HepG2 (cell line): ENCODE data around the gene KIF3C. TPM values are rescaled to one million over a fixed set of nuclear protein-coding genes. Genes with fewer than 3 reads are reported as not detected.

Source experiments
- ATAC-seq: fragments of 200-7000 bp; cut with Tn5 transposase; 3 replicates; pipeline ENCODE4 v1.9.1; 2020; ENCODE audit warnings: mild to moderate bottlenecking, moderate library complexity
- BruUV-seq: library from RNA; stranded (reverse); fragments of 400-500 nt; replicated peaks from 2 replicates; lab custom pipeline; 2021; lab: Mats Ljungman, UMichigan
- CTCF ChIA-PET: fragments of 300-600 bp; formaldehyde crosslinking; extraction: SDS; loops from one replicate; lab custom pipeline; 2021; ENCODE audit warnings: low total read pairs, inconsistent platforms, low intra/inter-chr PET ratio; lab: Yijun Ruan, JAX
- POLR2A ChIA-PET: fragments of 350-600 bp; sonication (Branson Sonifier 250); formaldehyde crosslinking; loops from one replicate; lab custom pipeline; 2020; ENCODE audit warnings: antibody characterized with exemption, inconsistent platforms; lab: Yijun Ruan, JAX
- DNase-seq: peaks from one replicate; pipeline ENCODE4 v3.0.0-alpha.2; 2015; ENCODE audit warnings: low spot score
- FAIRE-seq: peaks from 3 replicates; lab custom pipeline; 2011; peaks lifted over from hg19 to GRCh38; lab: Jason Lieb, UNC
- H2AFZ ChIP-seq: one replicate; pipeline ENCODE4 v1.6.1; 2011; ENCODE audit warnings: low read length, inconsistent platforms
- H3K27ac ChIP-seq: fragments of 300-600 bp; 3 replicates; pipeline ENCODE4 v1.8.0; 2011; ENCODE audit warnings: mixed run types, mild to moderate bottlenecking, mixed read lengths, low read length, inconsistent platforms; ENCODE audit not compliant: insufficient read depth; ENCODE audit errors: extremely low read length
- H3K27me3 ChIP-seq, 2 experiments: fragments of 200-600 bp in 1 of 2; 2 replicates in 1 of 2; 3 replicates in 1 of 2; pipeline versions ENCODE4 v1.6.0 to v1.8.0; 2011; ENCODE audit warnings: low read length in 2 of 2, mild to moderate bottlenecking in 2 of 2, moderate library complexity in 2 of 2, inconsistent platforms in 1 of 2; ENCODE audit not compliant: insufficient read depth in 2 of 2, control insufficient read depth in 1 of 2
- H3K36me3 ChIP-seq, 2 experiments: fragments of 200-600 bp in 1 of 2; replicated peaks in 1 of 2; 2 replicates in 1 of 2; 3 replicates in 1 of 2; pipeline versions ENCODE4 v1.5.1 to v1.8.0; 2011; ENCODE audit warnings: low read length in 2 of 2, inconsistent platforms in 1 of 2; ENCODE audit not compliant: insufficient read depth in 2 of 2, control insufficient read depth in 1 of 2
- H3K4me1 ChIP-seq: 2 replicates; pipeline ENCODE4 v1.5.1; 2012; ENCODE audit warnings: low read length, inconsistent platforms; ENCODE audit not compliant: insufficient read depth
- H3K4me2 ChIP-seq: 2 replicates; pipeline ENCODE4 v1.6.0; 2011; ENCODE audit warnings: low read depth, low read length, inconsistent platforms
- H3K4me3 ChIP-seq, 3 experiments: fragments of 200-600 bp in 1 of 3; sonication (generic), shearing (Covaris generic) in 1 of 3; replicated peaks in 1 of 3; 2 replicates each; pipeline ENCODE4 v1.5.1; 2011 to 2016; ENCODE audit warnings: low read length in 3 of 3, inconsistent platforms in 2 of 3, low read depth in 2 of 3, mild to moderate bottlenecking in 2 of 3, control low read depth in 1 of 3, mixed read lengths in 1 of 3; ENCODE audit not compliant: insufficient read depth in 1 of 3
- H3K79me2 ChIP-seq: one replicate; pipeline ENCODE4 v1.6.1; 2011; ENCODE audit warnings: low read length, inconsistent platforms; ENCODE audit not compliant: insufficient read depth
- H3K9ac ChIP-seq: 2 replicates; pipeline ENCODE4 v1.6.0; 2011; ENCODE audit warnings: mild to moderate bottlenecking, low read depth, low read length, inconsistent platforms; ENCODE audit not compliant: insufficient read depth
- H3K9me3 ChIP-seq: 2 replicates; pipeline ENCODE4 v1.5.1; 2012; ENCODE audit warnings: mild to moderate bottlenecking, low read length
- H4K20me1 ChIP-seq: 2 replicates; pipeline ENCODE4 v1.6.0; 2011; ENCODE audit warnings: inconsistent platforms, mild to moderate bottlenecking, low read length, moderate library complexity; ENCODE audit not compliant: insufficient read depth
- ASH2L ChIP-seq: fragments of 300-600, 200-600 bp; sonication (generic); IDR thresholded peaks from 2 replicates; pipeline ENCODE4 v1.7.0; 2017; ENCODE audit warnings: low read depth, mild to moderate bottlenecking, moderate library complexity, mixed read lengths, low read length; ENCODE audit not compliant: insufficient read length
- ATAD3A ChIP-seq: sonication (generic); formaldehyde crosslinking; IDR thresholded peaks from 2 replicates; pipeline ENCODE4 v1.4.0; 2020; ENCODE audit warnings: missing genetic modification reagents
- ATM ChIP-seq: fragments of 450-650 bp; IDR thresholded peaks from 2 replicates; pipeline ENCODE4 v1.7.1; 2017; ENCODE audit warnings: mild to moderate bottlenecking, borderline replicate concordance
- BRD4 ChIP-seq: sonication (generic); formaldehyde crosslinking; IDR thresholded peaks from 2 replicates; pipeline ENCODE4 v1.4.0; 2020; ENCODE audit warnings: missing genetic modification reagents
- IRF2 ChIP-seq: IDR thresholded peaks from 2 replicates; pipeline ENCODE4 v1.6.1; 2018; ENCODE audit warnings: missing genetic modification reagents, missing compliant biosample characterization
- NR2C2 ChIP-seq: sonication (generic); formaldehyde crosslinking; IDR thresholded peaks from 2 replicates; pipeline ENCODE4 v1.4.0; 2020; ENCODE audit warnings: missing genetic modification reagents, mild to moderate bottlenecking, moderate library complexity, borderline replicate concordance
- PAWR ChIP-seq: sonication (generic); formaldehyde crosslinking; IDR thresholded peaks from 2 replicates; pipeline ENCODE4 v1.4.0; 2020; ENCODE audit warnings: missing genetic modification reagents, mild to moderate bottlenecking, borderline replicate concordance
- RFX5 ChIP-seq: IDR thresholded peaks from 2 replicates; pipeline ENCODE4 v1.6.1; 2011; ENCODE audit warnings: low read depth, low read length, improper control_type of control experiment
- SPEN ChIP-seq: sonication (generic); formaldehyde crosslinking; IDR thresholded peaks from 2 replicates; pipeline ENCODE4 v1.5.1; 2020; ENCODE audit warnings: low read depth, mild to moderate bottlenecking, missing genetic modification reagents
- SRSF4 ChIP-seq: fragments of 200-400 bp; formaldehyde crosslinking; IDR thresholded peaks from one replicate; pipeline ENCODE4 v1.6.1; 2018; ENCODE audit warnings: mild to moderate bottlenecking, low read depth, low read length, moderate library complexity; ENCODE audit not compliant: poor library complexity, severe bottlenecking
- ZNF496 ChIP-seq: sonication (generic); formaldehyde crosslinking; IDR thresholded peaks from 2 replicates; pipeline ENCODE4 v1.8.1; 2023; ENCODE audit warnings: mild to moderate bottlenecking, moderate library complexity, missing genetic modification reagents; ENCODE audit not compliant: insufficient replicate concordance
- ZSCAN25 ChIP-seq: sonication (generic); formaldehyde crosslinking; IDR thresholded peaks from 2 replicates; pipeline ENCODE4 v1.8.0; 2022; ENCODE audit warnings: mild to moderate bottlenecking, missing genetic modification reagents
- WGBS: methylation state at CpG from one replicate; pipeline ENCODE4 v1.1.6; 2017; ENCODE audit warnings: low lambda C conversion rate; 5-methylcytosine and 5-hydroxymethylcytosine counted together
- in situ Hi-C: cut with HindIII; loops from 2 replicates; pipeline ENCODE4 v1.10.0; 2017; ENCODE audit warnings: low pct_unique_long_range_greater_than_20kb; ENCODE audit not compliant: extremely low pct_ligation_motif_present
- intact Hi-C: fragments of 100-400 bp; cut with micrococcal nuclease; formaldehyde crosslinking; loops from one replicate; pipeline ENCODE4 v1.10.0; 2022; ENCODE audit not compliant: unreplicated experiment
- polyA plus RNA-seq, 8 experiments: library from polyadenylated mRNA; depleted of rRNA in 3 of 8; stranded (reverse) in 7 of 8; unstranded in 1 of 8; fragments of >200 nt; fragmentation: Illumina TruSeq in 4 of 8; extraction: Trizol in 4 of 8; gene quantifications; 2 replicates each; pipeline versions ENCODE4 v1.2.1 to v1.2.3, GENCODE V29; 2011 to 2016; ENCODE audit warnings: low read depth in 4 of 8, missing spikeins in 1 of 8, mixed read lengths in 1 of 8; ENCODE audit not compliant: insufficient read depth in 1 of 8
- total RNA-seq, 5 experiments: library from RNA; depleted of rRNA; stranded (reverse); fragments of >200 nt; fragmentation: Illumina TruSeq; extraction: Trizol; gene quantifications; 2 replicates each; pipeline ENCODE4 v1.2.3, GENCODE V29; 2016; ENCODE audit warnings: low read depth in 1 of 5
- TF ChIP-seq, protein P1 (sequence below): fragments of 450-650 bp; IDR thresholded peaks from 2 replicates; pipeline ENCODE4 v1.6.1; 2016
- TF ChIP-seq, protein P2 (sequence below): sonication (generic); formaldehyde crosslinking; IDR thresholded peaks from 2 replicates; pipeline ENCODE4 v1.5.0; 2020; ENCODE audit warnings: mild to moderate bottlenecking, missing genetic modification reagents

KIF3C gene
- total and polyA plus RNA-seq, 2 of the 13 experiments (the other 11 are each of a cell fraction or from before 2014, with no cell fraction given): 3.6 to 4.9 TPM

DNA sequence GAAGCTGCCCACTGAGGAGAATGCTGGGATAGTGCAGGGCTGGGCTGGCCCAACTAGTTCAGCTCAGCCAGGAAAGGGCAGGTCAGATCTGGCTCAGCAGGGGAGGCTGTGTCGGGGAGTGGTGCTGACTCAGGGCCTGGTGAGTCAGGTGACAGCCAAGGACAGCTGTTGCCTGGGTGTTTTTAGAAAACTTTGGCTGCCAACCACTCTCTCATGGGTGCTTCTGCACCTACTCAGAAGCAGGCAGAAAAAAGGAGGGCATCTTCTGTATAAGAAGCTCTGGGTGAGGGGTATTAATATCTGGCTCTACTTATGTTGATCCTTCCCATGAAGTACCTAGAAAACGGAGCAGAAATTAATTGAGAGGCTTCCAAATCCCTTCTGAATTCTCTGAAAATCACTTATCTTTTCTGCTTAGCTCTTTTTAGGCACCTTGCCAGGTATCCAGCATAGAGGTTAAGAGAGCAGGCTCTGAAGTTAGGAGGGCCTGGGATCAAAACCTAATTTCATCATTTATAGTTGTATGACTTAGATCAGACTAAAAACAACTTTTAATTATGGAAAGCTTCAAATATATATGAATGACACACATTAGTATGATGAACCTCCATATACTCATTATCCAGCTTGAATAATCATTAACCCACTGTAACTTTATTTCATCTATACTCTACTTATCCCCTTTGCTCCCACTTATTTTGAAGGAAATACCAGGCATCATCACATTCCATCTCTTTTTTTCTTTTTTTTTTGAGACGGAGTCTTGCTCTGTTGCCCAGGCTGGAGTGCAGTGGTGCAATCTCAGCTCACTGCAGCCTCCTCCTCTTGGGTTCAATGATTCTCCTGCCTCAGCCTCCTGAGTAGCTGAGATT, 36.1 kb upstream of the KIF3C start (continued):
- TF ChIP-seq ATM: no peak
- TF ChIP-seq, all 625 proteins: peak for 21

DNA sequence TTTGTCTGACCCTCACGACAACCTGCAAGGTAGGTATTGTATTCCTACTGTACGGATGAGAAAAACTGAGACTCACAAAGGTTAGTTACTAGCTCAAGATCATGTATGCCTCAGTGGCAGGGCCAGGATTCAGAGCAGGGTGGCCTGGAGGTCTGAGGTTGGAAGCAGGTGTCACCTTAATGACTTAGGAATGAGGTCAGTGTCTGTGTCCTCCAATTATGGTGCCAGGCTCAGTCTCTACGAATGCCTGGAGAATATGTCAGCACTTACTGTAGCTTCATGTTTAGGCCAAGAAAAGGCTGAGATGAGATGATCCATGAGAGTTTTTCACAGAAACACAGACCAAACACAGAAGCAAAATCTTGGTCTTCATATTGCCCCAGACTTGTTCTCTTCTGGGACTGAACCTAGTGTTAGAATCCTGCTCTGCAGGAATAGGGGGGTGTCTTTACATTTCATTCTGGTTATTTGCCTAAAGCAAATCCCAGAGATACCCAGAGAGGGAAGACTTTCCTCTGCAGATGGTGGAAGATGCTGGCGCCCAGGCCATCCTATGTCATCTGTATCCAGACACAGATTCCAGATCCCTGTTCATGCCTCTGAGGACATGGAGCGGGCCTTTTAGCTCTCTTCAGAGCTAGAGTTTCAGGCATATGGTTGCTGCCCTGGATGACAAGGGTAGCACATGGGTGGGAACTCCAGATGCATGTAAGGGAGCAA, 35.3 kb upstream of the KIF3C start:
- no peak overlapping the region for H2AFZ ChIP-seq
- no peaks in the 10 kb centered on the region for H3K79me2 ChIP-seq
- no TSS peak for BruUV-seq
- H3K4me2 ChIP-seq: peak overlapping the region; percentile 21
- peaks cover 2 to 16% of the 10 kb centered on the region in 2 experiments; a peak in 2 of 5 replicates for H3K27me3 ChIP-seq
- in situ Hi-C loops: no loop called here
- 64% methylated on average over 5 of the region's 5 CpGs for WGBS
- H3K4me1 ChIP-seq: peaks cover 41% of the 10 kb centered on the region
- H3K4me3 ChIP-seq: no peak overlapping the region
- H3K9me3 ChIP-seq: no peaks in the 10 kb centered on the region
- no peak overlapping the region for H3K9ac ChIP-seq
- CTCF ChIA-PET: no interaction called here
- POLR2A ChIA-PET: interaction anchor here (1.1 to 2.7 kb wide), 2 partner anchors 16 to 24 kb away, joined by 3 to 23 read pairs; partner anchors contain the start of gene RAB10
- DNase-seq (no peak), ATAC-seq (peak; percentile 51), FAIRE-seq (peak; percentile 40)
- no peaks in the 10 kb centered on the region for H4K20me1 ChIP-seq
- H3K36me3 ChIP-seq: no peaks in the 10 kb centered on the region
- no peak overlapping the region for H3K27ac ChIP-seq
- intact Hi-C loops: loop anchor here (2.0 kb wide), 1 partner anchor 63 kb away; no protein-coding TSS in a partner anchor
- TF ChIP-seq NR2C2 (no peak), IRF2 (0 out of 2 replicates have a peak, but pooled peaks have one; percentile 16), ATAD3A (CRISPR knock-in tag) (no peak), ZNF496 (no peak), ZSCAN25 (CRISPR knock-in tag) (no peak), SRSF4 (no peak), RFX5 (0 out of 2 replicates have a peak, but pooled peaks have one; percentile 18), ASH2L (no peak), BRD4 (CRISPR knock-in tag) (no peak), SPEN (CRISPR knock-in tag) (peak; percentile 25; the same call in 1 of the 2 replicates), PAWR (CRISPR knock-in tag) (no peak)
- TF ChIP-seq, protein P1, sequence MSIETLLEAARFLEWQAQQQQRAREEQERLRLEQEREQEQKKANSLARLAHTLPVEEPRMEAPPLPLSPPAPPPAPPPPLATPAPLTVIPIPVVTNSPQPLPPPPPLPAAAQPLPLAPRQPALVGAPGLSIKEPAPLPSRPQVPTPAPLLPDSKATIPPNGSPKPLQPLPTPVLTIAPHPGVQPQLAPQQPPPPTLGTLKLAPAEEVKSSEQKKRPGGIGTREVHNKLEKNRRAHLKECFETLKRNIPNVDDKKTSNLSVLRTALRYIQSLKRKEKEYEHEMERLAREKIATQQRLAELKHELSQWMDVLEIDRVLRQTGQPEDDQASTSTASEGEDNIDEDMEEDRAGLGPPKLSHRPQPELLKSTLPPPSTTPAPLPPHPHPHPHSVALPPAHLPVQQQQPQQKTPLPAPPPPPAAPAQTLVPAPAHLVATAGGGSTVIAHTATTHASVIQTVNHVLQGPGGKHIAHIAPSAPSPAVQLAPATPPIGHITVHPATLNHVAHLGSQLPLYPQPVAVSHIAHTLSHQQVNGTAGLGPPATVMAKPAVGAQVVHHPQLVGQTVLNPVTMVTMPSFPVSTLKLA: 0 out of 2 replicates have a peak, but pooled peaks have one; percentile 10
- TF ChIP-seq, protein P2, sequence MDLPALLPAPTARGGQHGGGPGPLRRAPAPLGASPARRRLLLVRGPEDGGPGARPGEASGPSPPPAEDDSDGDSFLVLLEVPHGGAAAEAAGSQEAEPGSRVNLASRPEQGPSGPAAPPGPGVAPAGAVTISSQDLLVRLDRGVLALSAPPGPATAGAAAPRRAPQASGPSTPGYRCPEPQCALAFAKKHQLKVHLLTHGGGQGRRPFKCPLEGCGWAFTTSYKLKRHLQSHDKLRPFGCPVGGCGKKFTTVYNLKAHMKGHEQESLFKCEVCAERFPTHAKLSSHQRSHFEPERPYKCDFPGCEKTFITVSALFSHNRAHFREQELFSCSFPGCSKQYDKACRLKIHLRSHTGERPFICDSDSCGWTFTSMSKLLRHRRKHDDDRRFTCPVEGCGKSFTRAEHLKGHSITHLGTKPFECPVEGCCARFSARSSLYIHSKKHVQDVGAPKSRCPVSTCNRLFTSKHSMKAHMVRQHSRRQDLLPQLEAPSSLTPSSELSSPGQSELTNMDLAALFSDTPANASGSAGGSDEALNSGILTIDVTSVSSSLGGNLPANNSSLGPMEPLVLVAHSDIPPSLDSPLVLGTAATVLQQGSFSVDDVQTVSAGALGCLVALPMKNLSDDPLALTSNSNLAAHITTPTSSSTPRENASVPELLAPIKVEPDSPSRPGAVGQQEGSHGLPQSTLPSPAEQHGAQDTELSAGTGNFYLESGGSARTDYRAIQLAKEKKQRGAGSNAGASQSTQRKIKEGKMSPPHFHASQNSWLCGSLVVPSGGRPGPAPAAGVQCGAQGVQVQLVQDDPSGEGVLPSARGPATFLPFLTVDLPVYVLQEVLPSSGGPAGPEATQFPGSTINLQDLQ (CRISPR knock-in tag): no peak
